ENCODE measurements around the gene MASP2.
A peak's percentile ranks its signal among the peaks of the same experiment; 100 is the strongest.
"Not testable (repeated sequence)": the region's sequence is repeated elsewhere in the genome, so short reads cannot be mapped to it uniquely, and the experiment has no call there.

Gene MASP2

GRCh38 chr1:11056504-11056903, 9.5 kb upstream of the MASP2 start:
- 0 out of 2 replicates have a peak overlapping the region, but pooled peaks have one; percentile 2 for H3K27ac ChIP-seq
- no peak for TF ChIP-seq CTCF (IDR thresholded peaks at IDR 0.05)
- no peak for TF ChIP-seq ZFX (IDR thresholded peaks at IDR 0.05; ENCODE audit: borderline replicate concordance)

GRCh38 chr1:11055676-11056075, 8.6 kb upstream of the MASP2 start:
- TF ChIP-seq CTCF (IDR thresholded peaks at IDR 0.05), result no peak
- no peak for TF ChIP-seq ZFX (IDR thresholded peaks at IDR 0.05; ENCODE audit: borderline replicate concordance)
- H3K27ac ChIP-seq, result 0 out of 2 replicates have a peak overlapping the region, but pooled peaks have one; percentile 2

- TF ChIP-seq CTCF (IDR thresholded peaks at IDR 0.05) (no peak), ZFX (IDR thresholded peaks at IDR 0.05; ENCODE audit: borderline replicate concordance) (no peak)
- H3K27ac ChIP-seq, result no peak overlapping the region
These were observed 7.6 kb upstream of the MASP2 start for GRCh38 chr1:11054666-11055065.

- H3K27ac ChIP-seq, result no peak overlapping the region
- TF ChIP-seq CTCF (IDR thresholded peaks at IDR 0.05) (no peak), ZFX (IDR thresholded peaks at IDR 0.05; ENCODE audit: borderline replicate concordance) (no peak)
These were observed 7.1 kb upstream of the MASP2 start for GRCh38 chr1:11054181-11054580.

GRCh38 chr1:11053758-11054137, 6.7 kb upstream of the MASP2 start:
- no peak overlapping the region for H3K27ac ChIP-seq
- TF ChIP-seq CTCF (IDR thresholded peaks at IDR 0.05) (no peak), ZFX (IDR thresholded peaks at IDR 0.05; ENCODE audit: borderline replicate concordance) (no peak)

- H3K27ac ChIP-seq, result no peak overlapping the region
- no peak for TF ChIP-seq CTCF (IDR thresholded peaks at IDR 0.05)
- no peak for TF ChIP-seq ZFX (IDR thresholded peaks at IDR 0.05; ENCODE audit: borderline replicate concordance)
These were observed 6.1 kb upstream of the MASP2 start for GRCh38 chr1:11052839-11053757.

GRCh38 chr1:11051781-11052511, 4.9 kb upstream of the MASP2 start:
- no peak overlapping the region for H3K27ac ChIP-seq

GRCh38 chr1:11051121-11051520, 4.1 kb upstream of the MASP2 start:
- not testable (repeated sequence) for H3K27ac ChIP-seq

More at GRCh38 chr1:11051781-11052511, 4.9 kb upstream of the MASP2 start:
- TF ChIP-seq ZFX (IDR thresholded peaks at IDR 0.05; ENCODE audit: borderline replicate concordance), result no peak
- TF ChIP-seq CTCF (IDR thresholded peaks at IDR 0.05), result no peak
